K562 (cell line): ENCODE data around the gene RAB39B. TPM values are rescaled to one million over a fixed set of nuclear protein-coding genes. Genes with fewer than 3 reads are reported as not detected.
A peak's percentile ranks its signal among the peaks of the same experiment; 100 is the strongest.

ENCODE experiments used
- ATAC-seq: fragments of 200-7000 bp; cut with Tn5 transposase; 3 replicates; pipeline ENCODE4 v1.9.1; 2020; ENCODE audit warnings: moderate library complexity
- BruUV-seq: library from RNA; stranded (reverse); fragments of 400-500 nt; replicated peaks from 2 replicates; lab custom pipeline; 2021; lab: Mats Ljungman, UMichigan
- CTCF ChIA-PET: fragments of 300-600 bp; formaldehyde crosslinking; extraction: SDS; loops from one replicate; lab custom pipeline; 2021; ENCODE audit warnings: low intra/inter-chr PET ratio; lab: Yijun Ruan, JAX
- POLR2A ChIA-PET: fragments of 300-600, 350-650 bp; sonication (Branson Sonifier 250); formaldehyde crosslinking; extraction: SDS; loops from one replicate; lab custom pipeline; 2021; ENCODE audit warnings: antibody characterized with exemption, inconsistent platforms; lab: Yijun Ruan, JAX
- DNase-seq, 4 experiments: peaks; one replicate each; pipeline versions ENCODE4 v3.0.0 to v3.0.0-alpha.2; 2011 to 2018; ENCODE audit warnings: low spot score in 3 of 4, mixed read lengths in 3 of 4; ENCODE audit errors: extremely low read depth in 1 of 4
- FAIRE-seq: peaks from 2 replicates; lab custom pipeline; 2011; peaks lifted over from hg19 to GRCh38; lab: Jason Lieb, UNC
- H2AFZ ChIP-seq: 2 replicates; pipeline ENCODE4 v1.6.0; 2011; ENCODE audit warnings: low read depth, low read length, control low read depth, inconsistent platforms
- H3K27ac ChIP-seq: fragments of 200-600 bp; 3 replicates; pipeline ENCODE4 v1.8.0; 2011; ENCODE audit warnings: low read depth, mild to moderate bottlenecking, control low read depth, inconsistent platforms, low read length, moderate library complexity, mixed read lengths; ENCODE audit errors: extremely low read depth
- H3K27me3 ChIP-seq, 2 experiments: fragments of 300-600 bp in 1 of 2; 2 replicates in 1 of 2; 3 replicates in 1 of 2; pipeline versions ENCODE4 v1.6.0 to v1.8.0; 2011; ENCODE audit warnings: inconsistent platforms in 2 of 2, low read length in 2 of 2, mild to moderate bottlenecking in 1 of 2, mixed read lengths in 1 of 2, moderate library complexity in 1 of 2; ENCODE audit not compliant: control insufficient read depth in 2 of 2, insufficient read depth in 2 of 2
- H3K36me3 ChIP-seq: fragments of 300-600 bp; 3 replicates; pipeline ENCODE4 v1.8.0; 2011; ENCODE audit warnings: mild to moderate bottlenecking, low read length, inconsistent platforms; ENCODE audit not compliant: control insufficient read depth, insufficient read depth
- H3K4me1 ChIP-seq, 2 experiments: fragments of 200-600 bp in 1 of 2; replicated peaks in 1 of 2; 2 replicates in 1 of 2; 3 replicates in 1 of 2; pipeline versions ENCODE4 v1.5.1 to v1.8.0; 2011; ENCODE audit warnings: inconsistent platforms in 2 of 2, low read length in 2 of 2, mild to moderate bottlenecking in 1 of 2, mixed read lengths in 1 of 2, moderate library complexity in 1 of 2; ENCODE audit not compliant: control insufficient read depth in 2 of 2, insufficient read depth in 2 of 2
- H3K4me2 ChIP-seq: 2 replicates; pipeline ENCODE4 v1.6.1; 2011; ENCODE audit warnings: low read length, control low read depth, inconsistent platforms, mixed read lengths; ENCODE audit not compliant: insufficient read depth
- H3K4me3 ChIP-seq: fragments of 200-600 bp; sonication (generic), shearing (Covaris generic); 2 replicates; pipeline ENCODE4 v1.5.1; 2016; ENCODE audit warnings: control low read depth, inconsistent platforms
- H3K79me2 ChIP-seq: fragments of 200-600 bp; 3 replicates; pipeline ENCODE4 v1.8.0; 2011; ENCODE audit warnings: low read length, inconsistent platforms; ENCODE audit not compliant: control insufficient read depth, insufficient read depth
- H3K9ac ChIP-seq, 2 experiments: 2 replicates each; pipeline versions ENCODE4 v1.6.0 to v1.6.1; 2011; ENCODE audit warnings: low read depth in 2 of 2, low read length in 2 of 2, control low read depth in 1 of 2, inconsistent platforms in 1 of 2, mild to moderate bottlenecking in 1 of 2, mixed read lengths in 1 of 2; ENCODE audit not compliant: insufficient read depth in 1 of 2
- H3K9me1 ChIP-seq: one replicate; pipeline ENCODE4 v1.6.0; 2011; ENCODE audit warnings: inconsistent platforms, mild to moderate bottlenecking, low read length, moderate library complexity; ENCODE audit not compliant: control insufficient read depth, insufficient read depth
- H3K9me3 ChIP-seq: replicated peaks from 2 replicates; pipeline ENCODE4 v1.5.1; 2011; ENCODE audit warnings: low read depth, low read length, inconsistent platforms; ENCODE audit not compliant: control insufficient read depth, insufficient read depth
- H4K20me1 ChIP-seq: replicated peaks from 2 replicates; pipeline ENCODE4 v1.6.1; 2011; ENCODE audit warnings: low read length, inconsistent platforms, mixed read lengths; ENCODE audit not compliant: control insufficient read depth, insufficient read depth
- PRMT5 ChIP-seq: sonication (generic); formaldehyde crosslinking; IDR thresholded peaks from 2 replicates; pipeline ENCODE4 v1.5.0; 2020; ENCODE audit warnings: missing genetic modification reagents
- ZBTB33 ChIP-seq: sonication (generic); formaldehyde crosslinking; IDR thresholded peaks from 2 replicates; pipeline ENCODE4 v1.8.1; 2023; ENCODE audit warnings: mild to moderate bottlenecking, missing genetic modification reagents
- ZNF316 ChIP-seq: fragments of 450-650 bp; IDR thresholded peaks from 2 replicates; pipeline ENCODE4 v1.6.1; 2016
- WGBS: fragments of 100-300 bp; shearing (Covaris generic); methylation state at CpG from one replicate; pipeline ENCODE4 v1.1.6; 2016; ENCODE audit warnings: low coverage, mixed read lengths; ENCODE audit not compliant: insufficient coverage; ENCODE audit errors: missing lambda C conversion rate; 5-methylcytosine and 5-hydroxymethylcytosine counted together
- in situ Hi-C: fragments of 300-500 bp; cut with MboI; formaldehyde crosslinking; loops from 4 replicates; pipeline ENCODE4 v1.15.0; 2018; ENCODE audit warnings: inconsistent platforms, mixed read lengths
- intact Hi-C: fragments of 100-400 bp; cut with micrococcal nuclease; formaldehyde crosslinking; loops from 2 replicates; pipeline ENCODE4 v1.14.2; 2022
- polyA plus RNA-seq, 8 experiments: library from polyadenylated mRNA; depleted of rRNA in 4 of 8; stranded (reverse) in 5 of 8; unstranded in 3 of 8; fragments of >200 nt; fragmentation: Nextera tagmentation in 2 of 8; fragmentation: Illumina TruSeq in 1 of 8; extraction: Ambion mirVana in 2 of 8; extraction: Trizol in 1 of 8; gene quantifications; 2 replicates each; pipeline versions ENCODE4 v1.2.1 to v1.2.3, GENCODE V29; 2011 to 2014; ENCODE audit warnings: inconsistent platforms in 1 of 8, missing spikeins in 1 of 8
- total RNA-seq, 7 experiments: library from RNA; depleted of rRNA in 6 of 7; stranded (reverse); fragments of >200 nt in 6 of 7; fragmentation: Illumina TruSeq in 2 of 7; extraction: Trizol in 2 of 7; gene quantifications; 2 replicates each; pipeline versions ENCODE4 v1.2.1 to v1.2.3, GENCODE V29; 2011 to 2021; ENCODE audit warnings: low replicate concordance in 1 of 7

RAB39B gene
- total and polyA plus RNA-seq, 9 of the 15 experiments (the other 6 are each of a cell fraction or from before 2014, with no cell fraction given): 0.04 to 0.07 (median 0.04) TPM; not detected in 6

- Histone ChIP-seq H3K79me2 (peaks cover 63% of the 10 kb centered on the region), H3K9ac (no peak overlapping the region), H2AFZ (no peak overlapping the region), H3K4me3 (no peak overlapping the region), H3K9me1 (no peaks in the 10 kb centered on the region), H3K9me3 (peaks cover 2% of the 10 kb centered on the region; the same call in 1 of the 2 replicates), H3K36me3 (no peaks in the 10 kb centered on the region; the same call in 2 of the 3 replicates), H3K27ac (no peak overlapping the region), H3K4me1 (no peaks in the 10 kb centered on the region; a peak in 1 of 5 replicates), H3K27me3 (no peaks in the 10 kb centered on the region)
- peak in 1 of 4 experiments; percentile 30 for DNase-seq
- ATAC-seq: peak; percentile 49; the same call in 2 of the 3 replicates
- no peak for FAIRE-seq
- CTCF ChIA-PET: no interaction called here
- WGBS: 44% methylated on average over 4 of the region's 4 CpGs
- in situ Hi-C loops: no loop called here
- POLR2A ChIA-PET: no interaction called here
- BruUV-seq: no TSS peak
- intact Hi-C loops: no loop called here
- TF ChIP-seq ZNF316: 0 out of 2 replicates have a peak, but pooled peaks have one; percentile 7
- TF ChIP-seq PRMT5 (CRISPR knock-in tag): no peak
- TF ChIP-seq, all 486 proteins: peak for 1
- Histone ChIP-seq H4K20me1 (no peaks in the 10 kb centered on the region), H3K4me2 (no peak overlapping the region)
Observed at GRCh38 chrX:155313766-155314165, 49.5 kb upstream of the RAB39B start.

GRCh38 chrX:155293771-155294170 is 29.5 kb upstream of the RAB39B start:
- CTCF ChIA-PET: no interaction called here
- Histone ChIP-seq H3K27ac (no peak overlapping the region), H3K9ac (no peak overlapping the region), H3K4me2 (no peak overlapping the region), H3K9me1 (no peaks in the 10 kb centered on the region), H3K4me3 (no peak overlapping the region), H3K27me3 (no peaks in the 10 kb centered on the region), H2AFZ (no peak overlapping the region), H3K36me3 (peaks cover 42% of the 10 kb centered on the region), H3K79me2 (peaks cover 26% of the 10 kb centered on the region), H3K4me1 (no peaks in the 10 kb centered on the region; a peak in 1 of 5 replicates), H3K9me3 (0 out of 2 replicates have a peak, but pooled peaks cover 2% of the 10 kb centered on the region), H4K20me1 (no peaks in the 10 kb centered on the region)
- DNase-seq (no peak), FAIRE-seq (no peak), ATAC-seq (no peak)
- no peak for TF ChIP-seq ZBTB33 (CRISPR knock-in tag)
- POLR2A ChIA-PET: no interaction called here
- intact Hi-C loops: no loop called here
- no TSS peak for BruUV-seq
- in situ Hi-C loops: no loop called here
